Measurements from ENCODE around the gene PHYHD1.

GRCh38 chr9:128947277-128947526 lies 26.4 kb downstream of the PHYHD1 start:
- TF ChIP-seq, protein P1, sequence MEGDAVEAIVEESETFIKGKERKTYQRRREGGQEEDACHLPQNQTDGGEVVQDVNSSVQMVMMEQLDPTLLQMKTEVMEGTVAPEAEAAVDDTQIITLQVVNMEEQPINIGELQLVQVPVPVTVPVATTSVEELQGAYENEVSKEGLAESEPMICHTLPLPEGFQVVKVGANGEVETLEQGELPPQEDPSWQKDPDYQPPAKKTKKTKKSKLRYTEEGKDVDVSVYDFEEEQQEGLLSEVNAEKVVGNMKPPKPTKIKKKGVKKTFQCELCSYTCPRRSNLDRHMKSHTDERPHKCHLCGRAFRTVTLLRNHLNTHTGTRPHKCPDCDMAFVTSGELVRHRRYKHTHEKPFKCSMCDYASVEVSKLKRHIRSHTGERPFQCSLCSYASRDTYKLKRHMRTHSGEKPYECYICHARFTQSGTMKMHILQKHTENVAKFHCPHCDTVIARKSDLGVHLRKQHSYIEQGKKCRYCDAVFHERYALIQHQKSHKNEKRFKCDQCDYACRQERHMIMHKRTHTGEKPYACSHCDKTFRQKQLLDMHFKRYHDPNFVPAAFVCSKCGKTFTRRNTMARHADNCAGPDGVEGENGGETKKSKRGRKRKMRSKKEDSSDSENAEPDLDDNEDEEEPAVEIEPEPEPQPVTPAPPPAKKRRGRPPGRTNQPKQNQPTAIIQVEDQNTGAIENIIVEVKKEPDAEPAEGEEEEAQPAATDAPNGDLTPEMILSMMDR (IDR thresholded peaks at IDR 0.05) = no peak
- no peak for TF ChIP-seq POLR2A (IDR thresholded peaks at IDR 0.05)
- TF ChIP-seq POLR2AphosphoS5 (IDR thresholded peaks at IDR 0.05) = no peak
- TF ChIP-seq EP300 (IDR thresholded peaks at IDR 0.05) = no peak
